Natural killer cell (primary cell): ENCODE measurements around the gene NOTUM. TPM values are rescaled to one million over a fixed set of nuclear protein-coding genes. Genes with fewer than 3 reads are reported as not detected.
A peak's percentile ranks its signal among the peaks of the same experiment; 100 is the strongest.

Source experiments
- ATAC-seq, 3 donors: fragments of 150-1000 bp in 2 of 3; fragments of 200-7000 bp in 1 of 3; cut with Tn5 transposase; 1 replicate in 1 of 3; 2 replicates in 2 of 3; pipeline ENCODE4 v1.10.0; 2021; ENCODE audit warnings: mild to moderate bottlenecking in 2 of 3, moderate library complexity in 2 of 3
- DNase-seq, 2 donors: peaks; one replicate each; pipeline versions ENCODE4 v3.0.0 to v3.0.0-alpha.2; 2013 to 2021; ENCODE audit warnings: mixed read lengths in 1 of 2
- H3K27ac ChIP-seq: one replicate; pipeline ENCODE4 v1.5.1; 2013; ENCODE audit warnings: mild to moderate bottlenecking, low read length
- H3K27me3 ChIP-seq: one replicate; pipeline ENCODE4 v1.6.1; 2013; ENCODE audit warnings: low read length; ENCODE audit not compliant: control insufficient read depth, insufficient read depth
- H3K36me3 ChIP-seq: one replicate; pipeline ENCODE4 v1.6.1; 2013; ENCODE audit warnings: low read length; ENCODE audit not compliant: control insufficient read depth, insufficient read depth
- H3K4me1 ChIP-seq: one replicate; pipeline ENCODE4 v1.6.1; 2013; ENCODE audit warnings: low read length; ENCODE audit not compliant: control insufficient read depth, insufficient read depth
- H3K4me3 ChIP-seq: one replicate; pipeline ENCODE4 v1.5.1; 2013; ENCODE audit warnings: low read length
- H3K9me3 ChIP-seq: one replicate; pipeline ENCODE4 v1.6.1; 2013; ENCODE audit warnings: low read length; ENCODE audit not compliant: control insufficient read depth, insufficient read depth
- H3K27ac Mint-ChIP-seq, 2 donors: one replicate each; pipeline ENCODE4 v1.8.0; 2022; ENCODE audit warnings: mild to moderate bottlenecking in 2 of 2, mixed read lengths in 2 of 2, moderate library complexity in 1 of 2
- H3K27me3 Mint-ChIP-seq, 2 donors: one replicate each; pipeline ENCODE4 v1.8.0; 2022; ENCODE audit warnings: low read depth in 2 of 2, mixed read lengths in 2 of 2
- H3K36me3 Mint-ChIP-seq: one replicate; pipeline ENCODE4 v1.8.0; 2022; ENCODE audit warnings: mixed read lengths
- H3K4me1 Mint-ChIP-seq, 2 donors: one replicate each; pipeline ENCODE4 v1.8.0; 2022; ENCODE audit warnings: mixed read lengths in 2 of 2
- H3K4me3 Mint-ChIP-seq: one replicate; pipeline ENCODE4 v1.8.0; 2022; ENCODE audit warnings: mild to moderate bottlenecking, moderate library complexity, mixed read lengths
- H3K9me3 Mint-ChIP-seq, 2 donors: one replicate each; pipeline ENCODE4 v1.8.0; 2022; ENCODE audit warnings: mixed read lengths in 2 of 2
- WGBS: methylation state at CpG from one replicate; pipeline ENCODE4 v1.1.7; 2013; ENCODE audit warnings: missing lambda C conversion rate; ENCODE audit not compliant: insufficient coverage; 5-methylcytosine and 5-hydroxymethylcytosine counted together
- intact Hi-C: fragments of 100-400 bp; cut with micrococcal nuclease; formaldehyde crosslinking; loops from one replicate; pipeline ENCODE4 v1.14.2; 2022
- total RNA-seq, 4 donors: library from RNA; stranded (reverse); fragments of 120-200 nt in 1 of 4; gene quantifications; one replicate each; pipeline versions ENCODE4 v1.2.3 to v1.2.4, GENCODE V29; 2013 to 2022
- TF ChIP-seq, protein P1 (sequence below): fragments of 200-600 bp; IDR thresholded peaks from one replicate; pipeline ENCODE4 v1.8.0; 2022; ENCODE audit warnings: antibody characterized with exemption

The NOTUM gene
- not detected for total RNA-seq
- total RNA-seq (2013): 0.05 TPM

DNA sequence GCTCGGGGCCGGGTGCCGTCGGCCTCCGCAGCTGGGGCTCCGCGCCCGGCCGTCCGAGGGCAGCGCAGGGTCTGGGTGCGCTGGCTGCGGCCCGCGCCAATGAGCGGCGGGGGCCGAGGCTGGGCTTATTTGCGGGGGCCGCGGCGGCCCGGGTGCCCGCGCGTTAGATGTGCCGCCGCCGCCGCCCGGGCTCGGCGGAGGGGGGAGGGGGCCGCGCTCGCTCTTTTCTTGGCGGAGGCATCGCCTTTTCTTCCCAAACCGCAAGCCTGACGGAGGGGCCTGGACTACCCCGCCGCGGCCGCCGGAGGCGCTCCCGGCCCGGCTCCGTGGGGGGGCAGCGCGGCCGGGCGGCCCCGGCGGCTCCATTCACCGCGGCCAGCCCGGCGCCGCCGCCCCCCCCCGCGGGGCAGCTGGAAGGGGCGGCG is at the start of gene NOTUM:
Gene NOTUM (minus strand): TSS at position 101 of the 425 bp plus-strand sequence. CDS start 278 bp downstream, outside the sequence.
- Histone ChIP-seq H3K4me1 (peaks cover 28% of the 10 kb centered on the region), H3K9me3 (no peaks in the 10 kb centered on the region), H3K27me3 (peaks cover 25% of the 10 kb centered on the region), H3K27ac (no peak within 1 kb of the TSS), H3K4me3 (peak within 1 kb of the TSS; percentile 7), H3K36me3 (no peaks in the 10 kb centered on the region)
- intact Hi-C loops: loop anchor here (5.0 kb wide), 1 partner anchor 76 kb away; the partner anchor contains the start of gene DCXR
- Mint-ChIP-seq H3K36me3 (no peaks in the 10 kb centered on the region), H3K27me3 (peaks cover 24 to 30% of the 10 kb centered on the region in 2 donors), H3K4me3 (peak within 1 kb of the TSS; percentile 52), H3K27ac (no peak within 1 kb of the TSS), H3K4me1 (no peaks in the 10 kb centered on the region), H3K9me3 (no peaks in the 10 kb centered on the region)
- WGBS: under 1% methylated on average over 65 of the region's 65 CpGs
- peak in 2 of 3 donors; percentile 5 to 14 for ATAC-seq
- TF ChIP-seq, protein P1, sequence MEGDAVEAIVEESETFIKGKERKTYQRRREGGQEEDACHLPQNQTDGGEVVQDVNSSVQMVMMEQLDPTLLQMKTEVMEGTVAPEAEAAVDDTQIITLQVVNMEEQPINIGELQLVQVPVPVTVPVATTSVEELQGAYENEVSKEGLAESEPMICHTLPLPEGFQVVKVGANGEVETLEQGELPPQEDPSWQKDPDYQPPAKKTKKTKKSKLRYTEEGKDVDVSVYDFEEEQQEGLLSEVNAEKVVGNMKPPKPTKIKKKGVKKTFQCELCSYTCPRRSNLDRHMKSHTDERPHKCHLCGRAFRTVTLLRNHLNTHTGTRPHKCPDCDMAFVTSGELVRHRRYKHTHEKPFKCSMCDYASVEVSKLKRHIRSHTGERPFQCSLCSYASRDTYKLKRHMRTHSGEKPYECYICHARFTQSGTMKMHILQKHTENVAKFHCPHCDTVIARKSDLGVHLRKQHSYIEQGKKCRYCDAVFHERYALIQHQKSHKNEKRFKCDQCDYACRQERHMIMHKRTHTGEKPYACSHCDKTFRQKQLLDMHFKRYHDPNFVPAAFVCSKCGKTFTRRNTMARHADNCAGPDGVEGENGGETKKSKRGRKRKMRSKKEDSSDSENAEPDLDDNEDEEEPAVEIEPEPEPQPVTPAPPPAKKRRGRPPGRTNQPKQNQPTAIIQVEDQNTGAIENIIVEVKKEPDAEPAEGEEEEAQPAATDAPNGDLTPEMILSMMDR: no peak
- peak in 1 of 2 donors; percentile 52 for DNase-seq

- intact Hi-C loops: no loop called here
- Mint-ChIP-seq H3K27me3 (no peaks in the 10 kb centered on the region), H3K4me1 (no peaks in the 10 kb centered on the region), H3K36me3 (no peaks in the 10 kb centered on the region), H3K9me3 (no peaks in the 10 kb centered on the region), H3K27ac (no peak overlapping the region), H3K4me3 (no peak overlapping the region)
- TF ChIP-seq, protein P1: no peak
- 76% methylated on average over 15 of the region's 15 CpGs for WGBS
- Histone ChIP-seq H3K27me3 (no peaks in the 10 kb centered on the region), H3K27ac (no peak overlapping the region), H3K36me3 (no peaks in the 10 kb centered on the region), H3K9me3 (no peaks in the 10 kb centered on the region), H3K4me1 (no peaks in the 10 kb centered on the region), H3K4me3 (no peak overlapping the region)
- ATAC-seq: no peak
- no peak for DNase-seq
These were observed 48.4 kb upstream of the NOTUM start for GRCh38 chr17:82009413-82009812.

DNA sequence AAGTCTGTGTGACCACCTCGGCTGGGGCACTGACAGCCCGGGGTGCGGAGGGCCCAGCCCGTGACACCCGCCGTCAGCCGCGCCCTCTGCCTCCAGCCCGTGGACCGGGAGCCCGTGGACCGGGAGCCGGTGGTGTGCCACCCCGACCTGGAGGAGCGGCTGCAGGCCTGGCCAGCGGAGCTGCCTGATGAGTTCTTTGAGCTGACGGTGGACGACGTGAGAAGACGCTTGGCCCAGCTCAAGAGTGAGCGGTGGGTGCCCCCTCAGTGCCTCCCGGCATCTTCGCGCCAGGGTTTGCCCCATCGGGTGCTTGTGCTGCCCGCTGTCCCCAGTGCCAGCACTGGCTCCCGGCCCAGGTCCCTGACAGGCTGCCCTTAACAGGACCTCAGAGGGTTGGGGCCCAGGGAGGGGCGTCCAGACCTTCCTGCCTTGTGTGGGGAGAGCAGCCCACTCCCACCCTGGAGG is 48.0 kb upstream of the NOTUM start:
- TF ChIP-seq, protein P1: no peak
- Histone ChIP-seq H3K36me3 (no peaks in the 10 kb centered on the region), H3K27ac (no peak overlapping the region), H3K4me1 (no peaks in the 10 kb centered on the region), H3K27me3 (no peaks in the 10 kb centered on the region), H3K9me3 (no peaks in the 10 kb centered on the region), H3K4me3 (no peak overlapping the region)
- H3K27ac Mint-ChIP-seq: no peak overlapping the region
- H3K9me3 Mint-ChIP-seq: no peaks in the 10 kb centered on the region
- no peaks in the 10 kb centered on the region for H3K36me3 Mint-ChIP-seq
- DNase-seq (no peak), ATAC-seq (no peak)
- WGBS: 91% methylated on average over 28 of the region's 28 CpGs
- intact Hi-C loops: no loop called here
- H3K4me1 Mint-ChIP-seq: no peaks in the 10 kb centered on the region
- no peak overlapping the region for H3K4me3 Mint-ChIP-seq
- H3K27me3 Mint-ChIP-seq: no peaks in the 10 kb centered on the region
